Small intestine (tissue), 7 donors: ENCODE results near the gene RERE. TPM values are rescaled to one million over a fixed set of nuclear protein-coding genes. Genes with fewer than 3 reads are reported as not detected.

ENCODE experiments used
- DNase-seq, 2 donors: peaks; one replicate each; pipeline versions ENCODE4 v3.0.0 to v3.0.0-alpha.2; 2013
- FAIRE-seq: peaks from 2 replicates; lab custom pipeline; 2012; peaks lifted over from hg19 to GRCh38; lab: Jason Lieb, UNC
- H3K27ac ChIP-seq, 3 donors: one replicate each; pipeline ENCODE4 v1.5.1; 2013; ENCODE audit warnings: low read length in 2 of 3, mild to moderate bottlenecking in 2 of 3, control low read depth in 1 of 3, inconsistent platforms in 1 of 3, low read depth in 1 of 3, moderate library complexity in 1 of 3
- H3K27me3 ChIP-seq, 3 donors: one replicate each; pipeline ENCODE4 v1.6.1; 2013; ENCODE audit warnings: low read length in 3 of 3, inconsistent platforms in 1 of 3; ENCODE audit not compliant: control insufficient read depth in 3 of 3, insufficient read depth in 3 of 3
- H3K36me3 ChIP-seq, 3 donors: one replicate each; pipeline ENCODE4 v1.6.1; 2013; ENCODE audit warnings: low read length in 3 of 3, inconsistent platforms in 1 of 3, low read depth in 1 of 3, mild to moderate bottlenecking in 1 of 3, moderate library complexity in 1 of 3; ENCODE audit not compliant: control insufficient read depth in 3 of 3, insufficient read depth in 2 of 3
- H3K4me1 ChIP-seq, 3 donors: one replicate each; pipeline ENCODE4 v1.6.1; 2013; ENCODE audit warnings: low read length in 2 of 3, inconsistent platforms in 1 of 3, low read depth in 1 of 3, mild to moderate bottlenecking in 1 of 3, moderate library complexity in 1 of 3; ENCODE audit not compliant: control insufficient read depth in 3 of 3, insufficient read depth in 2 of 3
- H3K4me3 ChIP-seq, 3 donors: one replicate each; pipeline ENCODE4 v1.5.1; 2013; ENCODE audit warnings: low read length in 3 of 3, control low read depth in 1 of 3, inconsistent platforms in 1 of 3, low read depth in 1 of 3, mild to moderate bottlenecking in 1 of 3, moderate library complexity in 1 of 3
- H3K9me3 ChIP-seq, 2 donors: one replicate each; pipeline ENCODE4 v1.6.1; 2013; ENCODE audit warnings: low read depth in 1 of 2, low read length in 1 of 2; ENCODE audit not compliant: control insufficient read depth in 2 of 2, insufficient read depth in 1 of 2
- WGBS, 3 donors: extraction: QIAGEN DNeasy Blood & Tissue Kit; methylation state at CpG; one replicate each; pipeline ENCODE4 v1.1.7; 2013; 5-methylcytosine and 5-hydroxymethylcytosine counted together
- polyA plus RNA-seq, 4 donors: library from polyadenylated mRNA; stranded (reverse) in 3 of 4; unstranded in 1 of 4; fragments of 200-250 nt in 3 of 4; fragments of 120-200 nt in 1 of 4; gene quantifications; one replicate each; pipeline versions ENCODE4 v1.2.1 to v1.2.3, GENCODE V29; 2013
- donor health status: healthy with polysubstance abuse.
- donor health status: control.
- donor health status: control.
- donor health status: Bipolar disorder and iron deficiency.
- donor health status: healthy.

RERE gene
- polyA plus RNA-seq, 4 donors, result 19.5 to 66.8 (median 25.8) TPM

DNA sequence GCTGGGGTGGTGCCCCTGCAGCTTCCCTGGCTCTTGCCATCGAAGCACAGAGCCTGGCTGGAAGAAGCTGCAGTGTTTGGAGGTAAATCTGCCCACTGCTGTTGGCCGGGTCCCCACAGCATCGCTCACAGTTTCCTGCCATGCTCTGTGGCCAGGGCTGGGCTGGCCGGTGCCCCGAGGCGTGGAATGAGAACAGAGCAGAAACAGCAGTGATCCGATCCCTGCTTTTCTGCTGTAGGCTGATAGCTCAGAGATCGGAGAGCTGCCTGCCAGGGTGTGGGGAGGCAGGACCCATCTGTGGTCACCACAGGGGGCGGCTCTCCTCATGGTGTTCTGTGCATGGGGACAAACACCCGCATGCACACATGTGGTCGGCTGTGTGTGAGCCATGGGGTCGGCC is 488.0 kb downstream of the RERE start:
- Histone ChIP-seq H3K4me3 (no peak overlapping the region), H3K36me3 (peaks cover 0 to 11% (median 4%) of the 10 kb centered on the region in 3 donors), H3K9me3 (no peaks in the 10 kb centered on the region), H3K4me1 (no peaks in the 10 kb centered on the region), H3K27ac (no peak overlapping the region), H3K27me3 (no peaks in the 10 kb centered on the region)
- DNase-seq (no peak), FAIRE-seq (no peak)
- 80 to 90% (median 83%) methylated on average over 12 of the region's 12 CpGs for WGBS, 3 donors

GRCh38 chr1:8328271-8328670 is 489.2 kb downstream of the RERE start:
- H3K9me3 ChIP-seq, result no peaks in the 10 kb centered on the region
- no peaks in the 10 kb centered on the region for H3K4me1 ChIP-seq
- H3K27ac ChIP-seq, result no peak overlapping the region
- H3K4me3 ChIP-seq, result no peak overlapping the region
- FAIRE-seq (no peak), DNase-seq (no peak)
- 90 to 93% (median 93%) methylated on average over 18 of the region's 18 CpGs for WGBS, 3 donors
- H3K36me3 ChIP-seq, result peaks cover 0 to 13% (median 4%) of the 10 kb centered on the region in 3 donors
- no peaks in the 10 kb centered on the region for H3K27me3 ChIP-seq

GRCh38 chr1:8326265-8326664 is 491.2 kb downstream of the RERE start:
- FAIRE-seq, result no peak
- Histone ChIP-seq H3K36me3 (peaks cover 0 to 13% (median 4%) of the 10 kb centered on the region in 3 donors), H3K27ac (no peak overlapping the region), H3K9me3 (no peaks in the 10 kb centered on the region), H3K4me1 (no peaks in the 10 kb centered on the region), H3K27me3 (no peaks in the 10 kb centered on the region), H3K4me3 (no peak overlapping the region)
- WGBS, 3 donors, result 92 to 93% (median 93%) methylated on average over 13 of the region's 13 CpGs
- no peak for DNase-seq

GRCh38 chr1:8325771-8326170 is 491.7 kb downstream of the RERE start:
- 89 to 92% (median 90%) methylated on average over 21 of the region's 21 CpGs for WGBS, 3 donors
- DNase-seq (no peak), FAIRE-seq (no peak)
- Histone ChIP-seq H3K4me3 (no peak overlapping the region), H3K4me1 (no peaks in the 10 kb centered on the region), H3K36me3 (peaks cover 0 to 10% (median 4%) of the 10 kb centered on the region in 3 donors), H3K27ac (no peak overlapping the region), H3K9me3 (no peaks in the 10 kb centered on the region), H3K27me3 (peaks cover 0 to 1% (median 0%) of the 10 kb centered on the region in 3 donors)

GRCh38 chr1:8324176-8324810 is 493.1 kb downstream of the RERE start:
- Histone ChIP-seq H3K27ac (no peak overlapping the region), H3K4me1 (no peaks in the 10 kb centered on the region), H3K36me3 (peaks cover 0 to 4% (median 3%) of the 10 kb centered on the region in 3 donors), H3K27me3 (peaks cover 0 to 2% (median 0%) of the 10 kb centered on the region in 3 donors), H3K4me3 (no peak overlapping the region), H3K9me3 (no peaks in the 10 kb centered on the region)
- DNase-seq (no peak), FAIRE-seq (no peak)
- 86 to 90% (median 87%) methylated on average over 28 to 32 of the region's 32 CpGs for WGBS, 3 donors

GRCh38 chr1:8323706-8324105 is 493.7 kb downstream of the RERE start:
- peaks cover 0 to under 1% (median 0%) of the 10 kb centered on the region in 3 donors for H3K4me1 ChIP-seq
- no peak for FAIRE-seq

DNA sequence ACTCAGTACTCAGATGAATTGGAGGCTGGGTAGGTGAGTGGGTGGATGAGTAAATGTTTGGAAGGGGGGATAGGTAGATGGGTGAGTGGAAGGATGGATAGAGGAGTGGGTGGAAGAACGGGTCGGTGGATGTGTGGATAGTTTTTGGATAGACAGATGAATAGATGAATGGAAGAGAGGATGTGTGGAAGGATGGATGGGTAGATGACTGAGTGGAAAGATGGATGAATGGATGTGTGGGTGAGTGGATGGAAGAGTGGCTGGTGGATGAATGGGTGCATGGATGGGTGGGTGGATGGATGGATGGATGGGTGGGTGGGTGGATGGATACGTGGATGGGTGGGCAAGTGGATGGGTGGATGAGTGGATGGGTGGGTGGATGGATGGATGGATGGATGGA is 495.8 kb downstream of the RERE start:
- peaks cover 0 to 2% (median 0%) of the 10 kb centered on the region in 3 donors for H3K36me3 ChIP-seq
- FAIRE-seq (no peak), DNase-seq (no peak)
- no peak overlapping the region for H3K27ac ChIP-seq
- WGBS, 3 donors, result 83 to 91% (median 86%) methylated on average over 3 of the region's 3 CpGs
- H3K9me3 ChIP-seq, result no peaks in the 10 kb centered on the region
- H3K4me3 ChIP-seq, result no peak overlapping the region
- peaks cover 0 to 13% (median 0%) of the 10 kb centered on the region in 3 donors for H3K4me1 ChIP-seq
- H3K27me3 ChIP-seq, result peaks cover 0 to 13% (median 2%) of the 10 kb centered on the region in 3 donors

More at GRCh38 chr1:8323706-8324105, 493.7 kb downstream of the RERE start:
- no peak overlapping the region for H3K4me3 ChIP-seq
- H3K9me3 ChIP-seq, result no peaks in the 10 kb centered on the region
- H3K27ac ChIP-seq, result no peak overlapping the region
- DNase-seq, result no peak
- H3K36me3 ChIP-seq, result peaks cover 0 to 4% (median 2%) of the 10 kb centered on the region in 3 donors
- 69 to 73% (median 73%) methylated on average over 11 of the region's 11 CpGs for WGBS, 3 donors
- H3K27me3 ChIP-seq, result peaks cover 0 to 3% (median 0%) of the 10 kb centered on the region in 3 donors

- H3K27ac ChIP-seq, result no peak overlapping the region
- peaks cover 2 to 13% (median 3%) of the 10 kb centered on the region in 3 donors for H3K27me3 ChIP-seq
- FAIRE-seq (no peak), DNase-seq (no peak)
- H3K4me1 ChIP-seq, result peaks cover 0 to 44% (median 2%) of the 10 kb centered on the region in 3 donors
- H3K9me3 ChIP-seq, result no peaks in the 10 kb centered on the region
- peak overlapping the region; percentile 43 to 50 (median 49) for H3K4me3 ChIP-seq
- 8 to 11% (median 9%) methylated on average over 17 to 18 of the region's 18 CpGs for WGBS, 3 donors
- H3K36me3 ChIP-seq, result no peaks in the 10 kb centered on the region
These were observed 499.0 kb downstream of the RERE start for GRCh38 chr1:8318436-8318835.
